H4 (cell line): Measurements from ENCODE around the gene SPTBN4. TPM values are rescaled to one million over a fixed set of nuclear protein-coding genes. Genes with fewer than 3 reads are reported as not detected.
"Not testable (repeated sequence)": the region's sequence is repeated elsewhere in the genome, so short reads cannot be mapped to it uniquely, and the experiment has no call there.

Experiments used
- DNase-seq: peaks from one replicate; pipeline ENCODE4 v3.0.0-alpha.2; 2015; ENCODE audit warnings: low spot score
- total RNA-seq: library from RNA; depleted of rRNA; stranded (reverse); fragments of >200 nt; shearing (Covaris generic); gene quantifications from 2 replicates; pipeline ENCODE4 v1.2.3, GENCODE V29; 2014

The SPTBN4 gene
- total RNA-seq, 1 experiment from 2014 or later, result 0.56 TPM

GRCh38 chr19:40528533-40529092 lies 61.8 kb downstream of the SPTBN4 start:
- DNase-seq, result no peak

- DNase-seq, result peak; percentile 59
These were observed 62.5 kb downstream of the SPTBN4 start for GRCh38 chr19:40529093-40529954.

GRCh38 chr19:40530091-40530901 lies 63.5 kb downstream of the SPTBN4 start:
- DNase-seq, result no peak

- no peak for DNase-seq
These were observed 66.7 kb downstream of the SPTBN4 start for GRCh38 chr19:40533508-40533907.

- no peak for DNase-seq
These were observed 67.3 kb downstream of the SPTBN4 start for GRCh38 chr19:40534148-40534547.

GRCh38 chr19:40539070-40539469 lies 72.3 kb downstream of the SPTBN4 start:
- no peak for DNase-seq

- peak; percentile 59 for DNase-seq
These were observed 75.5 kb downstream of the SPTBN4 start for GRCh38 chr19:40542202-40542859.

- no peak for DNase-seq
These were observed 76.3 kb downstream of the SPTBN4 start for GRCh38 chr19:40543029-40543597.

- not testable (repeated sequence) for DNase-seq
These were observed 79.5 kb downstream of the SPTBN4 start for GRCh38 chr19:40546153-40546841.

GRCh38 chr19:40547190-40547589 lies 80.4 kb downstream of the SPTBN4 start:
- DNase-seq, result not testable (repeated sequence)

- DNase-seq, result no peak
These were observed 81.0 kb downstream of the SPTBN4 start for GRCh38 chr19:40547836-40548235.

GRCh38 chr19:40549007-40549708 lies 82.4 kb downstream of the SPTBN4 start:
- peak; percentile 38 for DNase-seq

- no peak for DNase-seq
These were observed 84.2 kb downstream of the SPTBN4 start for GRCh38 chr19:40550951-40551350.

GRCh38 chr19:40552848-40553247 lies 86.0 kb downstream of the SPTBN4 start:
- no peak for DNase-seq

GRCh38 chr19:40553885-40554857 lies 87.4 kb downstream of the SPTBN4 start:
- DNase-seq, result no peak

GRCh38 chr19:40555978-40556689 lies 89.3 kb downstream of the SPTBN4 start:
- DNase-seq, result no peak

GRCh38 chr19:40556953-40557530 lies 90.2 kb downstream of the SPTBN4 start:
- no peak for DNase-seq

GRCh38 chr19:40559394-40559793 lies 92.6 kb downstream of the SPTBN4 start:
- no peak for DNase-seq
